GM23248 (cell line): ENCODE measurements around the gene KY. TPM values are rescaled to one million over a fixed set of nuclear protein-coding genes. Genes with fewer than 3 reads are reported as not detected.

ENCODE experiments used
- DNase-seq: peaks from one replicate; pipeline ENCODE4 v3.0.0-alpha.2; 2015
- H2AFZ ChIP-seq: fragments of 200-600 bp; sonication (generic); 2 replicates; pipeline ENCODE4 v1.6.1; 2016; ENCODE audit warnings: antibody characterized with exemption
- H3F3A ChIP-seq: fragments of 200-600 bp; sonication (generic); 2 replicates; pipeline ENCODE4 v1.6.1; 2016; ENCODE audit warnings: mild to moderate bottlenecking, antibody characterized with exemption, mixed run types; ENCODE audit not compliant: insufficient read depth
- H3K27ac ChIP-seq: fragments of 200-600 bp; sonication (generic); 2 replicates; pipeline ENCODE4 v1.5.1; 2016; ENCODE audit warnings: mild to moderate bottlenecking
- H3K27me3 ChIP-seq: fragments of 200-600 bp; sonication (generic); replicated peaks from 2 replicates; pipeline ENCODE4 v1.6.1; 2016; ENCODE audit warnings: mild to moderate bottlenecking; ENCODE audit not compliant: insufficient read depth
- H3K36me3 ChIP-seq: fragments of 200-600 bp; sonication (generic); 2 replicates; pipeline ENCODE4 v1.6.1; 2016; ENCODE audit warnings: low read depth, mild to moderate bottlenecking
- H3K4me1 ChIP-seq: fragments of 200-600 bp; sonication (generic); 2 replicates; pipeline ENCODE4 v1.6.1; 2016; ENCODE audit warnings: mild to moderate bottlenecking; ENCODE audit not compliant: insufficient read depth
- H3K4me2 ChIP-seq: fragments of 200-600 bp; sonication (generic); one replicate; pipeline ENCODE4 v1.6.1; 2016; ENCODE audit warnings: mild to moderate bottlenecking; ENCODE audit not compliant: unreplicated experiment
- H3K4me3 ChIP-seq: fragments of 200-600 bp; sonication (generic); 2 replicates; pipeline ENCODE4 v1.5.1; 2016; ENCODE audit warnings: mild to moderate bottlenecking
- H3K79me2 ChIP-seq: fragments of 200-600 bp; sonication (generic); 2 replicates; pipeline ENCODE4 v1.6.1; 2016; ENCODE audit warnings: mild to moderate bottlenecking; ENCODE audit not compliant: insufficient read depth
- H3K9ac ChIP-seq: fragments of 200-600 bp; sonication (generic); 2 replicates; pipeline ENCODE4 v1.6.1; 2016; ENCODE audit warnings: mild to moderate bottlenecking
- H3K9me2 ChIP-seq: fragments of 200-600 bp; sonication (generic); 2 replicates; pipeline ENCODE4 v1.6.1; 2016; ENCODE audit warnings: mixed run types, mild to moderate bottlenecking, moderate library complexity; ENCODE audit not compliant: insufficient read depth
- H3K9me3 ChIP-seq: fragments of 200-600 bp; sonication (generic); one replicate; pipeline ENCODE4 v1.6.1; 2017; ENCODE audit warnings: low read depth
- H4K20me1 ChIP-seq: fragments of 200-600 bp; sonication (generic); 2 replicates; pipeline ENCODE4 v1.6.0; 2016; ENCODE audit not compliant: insufficient read depth
- EZH2 ChIP-seq: fragments of 200-600 bp; sonication (generic); IDR thresholded peaks from 2 replicates; pipeline ENCODE4 v1.6.1; 2018; ENCODE audit warnings: antibody characterized with exemption, mild to moderate bottlenecking; ENCODE audit not compliant: insufficient read depth, poor library complexity, severe bottlenecking
- EZH2phosphoT487 ChIP-seq: fragments of 200-600 bp; sonication (generic); IDR thresholded peaks from 2 replicates; pipeline ENCODE4 v1.6.1; 2018; ENCODE audit warnings: antibody characterized with exemption, moderate library complexity, mild to moderate bottlenecking, low read depth; ENCODE audit not compliant: insufficient read depth
- WGBS, 2 experiments: methylation state at CpG; one replicate each; pipeline ENCODE4 v1.1.6; 2015 to 2017; ENCODE audit warnings: low lambda C conversion rate in 2 of 2, low coverage in 1 of 2; ENCODE audit errors: missing lambda C conversion rate in 2 of 2; 5-methylcytosine and 5-hydroxymethylcytosine counted together
- in situ Hi-C: fragments of 300-500 bp; cut with MboI; formaldehyde crosslinking; loops from 2 replicates; pipeline ENCODE4 v1.15.0; 2020
- polyA plus RNA-seq: library from polyadenylated mRNA; unstranded; fragments of >200 nt; fragmentation: Nextera tagmentation; extraction: Ambion mirVana; gene quantifications from 2 replicates; pipeline ENCODE4 v1.2.1, GENCODE V29; 2016
- total RNA-seq: library from RNA; depleted of rRNA; stranded (reverse); fragments of >200 nt; shearing (Covaris generic); gene quantifications from 2 replicates; pipeline ENCODE4 v1.2.3, GENCODE V29; 2014

KY gene
- total and polyA plus RNA-seq, 2 experiments from 2014 or later = 0.65 to 0.76 TPM

- no peak overlapping the region for H3K4me3 ChIP-seq
- H3K9me2 ChIP-seq = no peaks in the 10 kb centered on the region
- DNase-seq = no peak
- H3K27ac ChIP-seq = no peak overlapping the region
- H2AFZ ChIP-seq = no peak overlapping the region
- H3K27me3 ChIP-seq = no peaks in the 10 kb centered on the region
- WGBS, 2 experiments = 76 to 91% methylated on average over 5 of the region's 5 CpGs
- no peaks in the 10 kb centered on the region for H3K4me1 ChIP-seq
- no peak overlapping the region for H3K4me2 ChIP-seq
- no peaks in the 10 kb centered on the region for H3F3A ChIP-seq
- H3K79me2 ChIP-seq = no peaks in the 10 kb centered on the region
- H4K20me1 ChIP-seq = no peaks in the 10 kb centered on the region
- TF ChIP-seq EZH2phosphoT487 = no peak
- no peak for TF ChIP-seq EZH2
- H3K36me3 ChIP-seq = no peaks in the 10 kb centered on the region
- in situ Hi-C loops = no loop called here
- H3K9ac ChIP-seq = no peak overlapping the region
- no peaks in the 10 kb centered on the region for H3K9me3 ChIP-seq
Observed at GRCh38 chr3:134625885-134626741, 24.7 kb downstream of the KY start.

- H3K9ac ChIP-seq = no peak overlapping the region
- no peak overlapping the region for H3K27ac ChIP-seq
- no peaks in the 10 kb centered on the region for H3K9me3 ChIP-seq
- in situ Hi-C loops = no loop called here
- WGBS, 2 experiments = 73 to 78% methylated on average over 8 of the region's 8 CpGs
- no peaks in the 10 kb centered on the region for H3K27me3 ChIP-seq
- H3K9me2 ChIP-seq = no peaks in the 10 kb centered on the region
- no peaks in the 10 kb centered on the region for H3F3A ChIP-seq
- no peak overlapping the region for H3K4me2 ChIP-seq
- no peak for TF ChIP-seq EZH2phosphoT487
- no peak for TF ChIP-seq EZH2
- no peak for DNase-seq
- no peak overlapping the region for H3K4me3 ChIP-seq
- no peaks in the 10 kb centered on the region for H4K20me1 ChIP-seq
- no peaks in the 10 kb centered on the region for H3K4me1 ChIP-seq
- H3K79me2 ChIP-seq = no peaks in the 10 kb centered on the region
- no peak overlapping the region for H2AFZ ChIP-seq
- H3K36me3 ChIP-seq = no peaks in the 10 kb centered on the region
Observed at GRCh38 chr3:134625462-134625861, 25.4 kb downstream of the KY start.

- TF ChIP-seq EZH2 (no peak), EZH2phosphoT487 (no peak)
- Histone ChIP-seq H3K79me2 (no peaks in the 10 kb centered on the region), H4K20me1 (no peaks in the 10 kb centered on the region), H3K27me3 (no peaks in the 10 kb centered on the region), H3F3A (no peaks in the 10 kb centered on the region), H3K4me1 (no peaks in the 10 kb centered on the region), H3K9ac (no peak overlapping the region), H3K27ac (no peak overlapping the region), H3K9me2 (no peaks in the 10 kb centered on the region), H3K9me3 (no peaks in the 10 kb centered on the region), H3K4me3 (no peak overlapping the region), H2AFZ (no peak overlapping the region), H3K4me2 (no peak overlapping the region), H3K36me3 (no peaks in the 10 kb centered on the region)
- DNase-seq = no peak
- WGBS, 2 experiments = 75 to 86% methylated on average over 5 of the region's 5 CpGs
- in situ Hi-C loops = loop anchor here (25.0 kb wide), 2 partner anchors 888 to 1263 kb away; no protein-coding TSS in a partner anchor
Observed at GRCh38 chr3:134624537-134625287, 26.1 kb downstream of the KY start.

GRCh38 chr3:134623615-134624245 lies 27.1 kb downstream of the KY start:
- no peak for DNase-seq
- Histone ChIP-seq H3K9ac (no peak overlapping the region), H3F3A (no peaks in the 10 kb centered on the region), H3K36me3 (no peaks in the 10 kb centered on the region), H3K27me3 (no peaks in the 10 kb centered on the region), H3K4me2 (no peak overlapping the region), H3K27ac (no peak overlapping the region), H2AFZ (no peak overlapping the region), H3K9me2 (no peaks in the 10 kb centered on the region), H3K9me3 (no peaks in the 10 kb centered on the region), H4K20me1 (no peaks in the 10 kb centered on the region), H3K4me3 (no peak overlapping the region), H3K4me1 (no peaks in the 10 kb centered on the region), H3K79me2 (no peaks in the 10 kb centered on the region)
- no peak for TF ChIP-seq EZH2phosphoT487
- in situ Hi-C loops = loop anchor here (25.0 kb wide), 2 partner anchors 889 to 1264 kb away; no protein-coding TSS in a partner anchor
- 75 to 86% methylated on average over 7 of the region's 7 CpGs for WGBS, 2 experiments
